Measurements from ENCODE around the gene MON2.

The MON2 gene

GRCh38 chr12:62562846-62563245 lies 96.2 kb downstream of the MON2 start:
- DNase-seq = no peak

GRCh38 chr12:62575036-62575435 lies 108.4 kb downstream of the MON2 start:
- DNase-seq = no peak

DNA sequence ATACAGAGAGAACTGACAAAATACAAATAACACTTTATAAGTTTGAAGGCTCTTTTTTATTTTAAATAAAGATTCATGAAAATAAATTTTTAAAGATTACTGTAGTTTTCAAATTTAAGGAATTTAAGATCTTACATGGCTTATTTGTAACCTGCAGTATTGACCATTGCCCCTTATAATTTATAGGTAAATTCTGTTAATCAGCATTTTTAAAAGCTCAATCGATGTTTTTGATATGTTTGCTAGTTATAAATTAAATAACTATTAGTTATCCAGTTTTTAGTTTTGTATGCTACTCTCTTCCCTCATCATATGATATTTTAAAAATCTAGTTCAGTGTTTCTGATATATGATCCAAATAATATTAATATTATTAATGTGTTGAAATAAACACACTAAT lies 109.9 kb downstream of the MON2 start:
- DNase-seq = no peak

DNA sequence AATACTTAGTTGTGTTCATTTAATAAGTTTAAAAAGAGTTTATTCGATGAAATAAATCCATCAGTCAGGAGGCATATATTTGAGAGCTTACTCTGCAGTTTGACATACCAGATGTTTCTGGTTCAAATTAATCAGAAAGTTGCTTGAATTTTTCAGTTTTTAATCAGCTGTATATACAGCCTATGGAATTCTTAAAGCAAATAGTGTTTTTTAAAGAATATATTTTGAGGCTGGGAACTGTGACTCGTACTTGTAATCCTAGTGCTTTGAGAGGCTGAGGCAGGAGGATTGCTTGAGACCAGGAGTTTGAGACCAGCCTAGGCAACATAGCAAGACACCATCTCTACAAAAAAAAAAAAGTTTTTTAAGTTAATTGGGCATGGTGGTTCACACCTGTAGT lies 112.1 kb downstream of the MON2 start:
- no peak for DNase-seq

DNA sequence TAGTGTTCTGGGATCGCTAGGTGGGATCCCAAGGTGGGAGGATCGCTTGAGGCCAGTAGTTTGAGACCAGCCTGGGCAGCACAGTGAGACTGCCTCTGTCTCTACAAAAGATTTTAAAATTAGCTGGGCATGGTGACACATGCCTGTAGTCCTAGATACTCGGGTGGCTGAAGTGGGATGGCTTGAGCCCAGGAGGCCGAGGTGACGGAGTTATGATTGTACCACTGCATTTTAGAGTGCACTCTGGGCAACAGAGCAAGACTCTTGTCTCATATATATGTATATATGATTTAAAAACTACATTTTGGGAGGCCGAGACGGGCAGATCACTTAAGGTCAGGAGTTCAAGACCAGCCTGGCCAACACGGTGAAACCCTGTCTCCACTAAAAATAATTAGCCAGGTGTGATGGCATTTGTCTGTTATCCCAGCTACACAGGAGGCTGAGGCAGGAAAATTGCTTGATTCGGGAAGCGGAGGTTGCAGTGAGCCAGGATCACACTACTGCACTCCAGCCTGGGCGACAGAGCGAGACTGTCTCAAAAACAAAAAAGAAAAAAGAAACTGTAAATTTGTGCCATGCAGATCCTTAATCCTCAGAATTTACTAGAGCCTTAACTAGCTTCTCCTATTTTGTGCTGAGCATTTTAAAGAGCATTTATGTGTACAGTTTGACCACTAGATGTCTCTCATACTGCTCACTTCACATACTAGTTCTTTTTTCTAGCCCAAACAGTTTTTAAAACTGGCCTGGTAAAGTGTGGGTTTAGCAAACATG lies 114.8 kb downstream of the MON2 start:
- DNase-seq = no peak

DNA sequence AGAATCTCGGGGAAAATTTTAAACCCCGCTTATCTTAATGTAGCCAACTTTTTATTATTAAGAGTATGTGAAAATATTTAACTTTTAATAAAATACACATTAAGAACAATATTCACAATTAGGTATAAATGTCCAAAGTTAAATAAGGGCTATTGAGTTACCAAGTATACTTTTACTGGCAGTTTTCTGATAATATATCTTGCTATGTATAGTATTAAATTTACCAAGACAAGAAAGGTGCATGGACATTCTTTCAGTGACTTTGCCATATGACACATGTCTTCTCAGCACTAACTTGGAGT lies 115.4 kb downstream of the MON2 start:
- no peak for DNase-seq

DNA sequence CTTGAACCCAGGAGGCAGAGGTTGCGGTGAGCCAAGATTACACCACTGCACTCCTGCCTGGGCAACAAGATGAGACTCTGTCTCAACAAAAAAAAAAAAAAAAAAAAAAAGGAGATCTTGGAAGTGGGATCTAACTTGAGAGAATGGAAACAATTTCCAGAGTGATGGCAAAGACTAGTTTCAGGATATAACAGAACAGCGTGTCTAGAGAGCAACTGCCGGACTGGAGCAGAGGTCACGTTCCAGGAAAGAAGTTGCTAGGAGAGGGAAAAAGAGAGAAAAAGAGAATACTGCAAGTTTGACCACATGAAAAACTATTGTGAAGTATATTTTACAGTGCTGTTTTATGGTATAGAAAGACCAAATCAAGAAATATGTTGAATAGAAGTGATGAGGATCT lies 118.0 kb downstream of the MON2 start:
- no peak for DNase-seq

- no peak for DNase-seq
Measured at GRCh38 chr12:62586850-62587249, 120.2 kb downstream of the MON2 start.

- DNase-seq = no peak
Measured at GRCh38 chr12:62588916-62589315, 122.3 kb downstream of the MON2 start.

DNA sequence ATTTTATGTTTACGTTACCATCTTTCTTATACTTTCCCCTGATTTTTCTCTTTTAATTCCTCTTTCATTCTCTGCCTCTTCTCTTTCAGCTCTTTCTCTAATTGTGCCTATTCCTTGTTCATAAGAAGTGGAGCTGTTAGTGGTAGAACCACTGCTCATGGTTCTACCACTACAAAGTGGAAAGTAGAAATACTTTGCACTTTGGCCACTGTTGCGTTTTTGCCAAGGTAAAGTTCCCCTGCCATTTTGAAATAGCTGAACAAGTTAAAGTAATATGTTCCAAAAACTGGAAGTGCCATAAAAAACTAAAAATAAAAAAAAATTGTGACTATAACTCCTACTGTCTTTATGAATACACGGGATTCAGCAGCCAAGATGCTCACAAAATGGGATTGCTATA lies 130.6 kb downstream of the MON2 start:
- no peak for DNase-seq

- DNase-seq = no peak
Measured at GRCh38 chr12:62598846-62599245, 132.2 kb downstream of the MON2 start.

DNA sequence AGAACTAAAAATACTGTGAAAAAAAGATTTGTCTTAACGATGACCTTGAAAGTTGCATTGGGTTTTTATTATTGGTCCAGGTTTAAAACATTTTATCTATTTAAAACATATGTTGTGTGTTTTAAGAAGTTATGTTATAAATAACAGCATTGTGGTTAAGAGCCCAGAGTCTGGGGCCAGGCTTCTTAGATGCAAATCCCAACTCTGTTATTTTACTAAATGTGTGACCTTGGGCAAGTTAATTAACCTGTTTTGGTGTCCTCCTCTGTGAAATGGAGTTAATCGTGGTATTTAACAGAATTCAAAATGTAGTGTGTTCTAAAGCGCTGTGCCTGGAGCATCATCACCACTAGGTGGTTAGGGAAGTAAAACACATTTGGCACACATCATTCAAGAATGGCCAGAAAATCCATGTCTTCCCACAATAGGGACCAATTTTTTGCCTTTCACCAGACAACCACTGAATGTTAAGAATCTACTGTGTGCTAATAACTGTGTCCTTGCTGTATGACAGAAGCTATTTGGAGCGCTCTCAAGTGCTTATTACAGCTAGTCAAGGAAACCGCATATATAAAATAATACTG lies 133.3 kb downstream of the MON2 start:
- DNase-seq = no peak

DNA sequence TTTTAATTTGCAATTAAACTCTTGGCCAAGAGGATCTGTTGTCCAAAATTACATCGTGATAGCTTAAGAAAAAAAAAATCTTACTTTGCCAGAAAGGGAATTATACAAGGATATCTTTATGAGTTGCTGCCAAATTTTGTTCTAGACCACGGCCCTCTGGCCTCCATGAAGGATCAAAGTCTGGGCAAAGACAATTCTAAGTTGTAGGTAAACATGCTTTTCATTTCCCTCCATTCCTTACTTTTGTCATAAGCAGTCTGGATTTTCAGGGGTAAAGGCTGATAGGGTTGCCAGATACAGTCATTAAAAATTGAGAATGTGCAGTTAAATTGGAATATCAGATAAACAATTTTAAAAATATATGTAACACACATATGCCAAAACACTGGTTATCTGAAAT lies 135.1 kb downstream of the MON2 start:
- no peak for DNase-seq

- DNase-seq = peak; percentile 88
Measured at GRCh38 chr12:62602255-62603060, 135.8 kb downstream of the MON2 start.

DNA sequence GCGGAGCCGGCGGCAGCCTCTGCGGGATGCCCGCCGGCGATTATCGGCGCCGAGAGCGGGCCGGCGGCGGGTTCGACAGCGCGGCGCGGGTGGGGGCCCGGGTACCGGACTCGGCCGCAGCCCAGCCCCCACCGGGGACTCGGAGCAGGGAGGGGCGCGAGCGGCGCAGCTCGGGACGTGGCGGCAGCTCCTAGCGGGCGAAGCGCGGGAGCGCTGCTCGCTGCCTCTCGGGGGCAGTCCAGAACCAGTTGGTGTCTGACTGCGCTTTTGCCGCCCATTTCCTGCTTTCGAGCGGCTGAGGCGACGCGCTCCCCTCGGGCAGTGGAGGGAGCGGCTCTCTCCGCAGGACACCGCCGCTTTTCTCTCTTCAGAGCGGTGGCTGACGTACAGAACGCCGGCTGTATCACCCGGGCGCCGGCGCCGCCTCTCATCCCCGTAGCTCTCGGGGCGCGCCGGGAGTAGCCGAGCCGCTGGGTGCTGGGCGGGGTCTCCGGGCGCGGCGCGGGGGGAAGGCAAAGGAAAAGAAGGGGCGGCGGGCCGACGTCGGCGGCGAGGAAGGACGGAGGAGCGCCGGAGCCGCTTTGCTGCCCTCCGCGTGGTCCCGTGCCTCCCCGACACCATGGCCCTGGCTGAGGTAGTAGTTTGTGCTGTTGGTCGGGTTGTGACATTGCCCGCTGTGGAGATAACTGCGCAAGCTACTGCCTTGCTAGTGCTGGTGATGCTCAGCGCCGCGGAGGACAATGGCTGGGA lies 136.6 kb downstream of the MON2 start:
- peak; percentile 80 for DNase-seq

DNA sequence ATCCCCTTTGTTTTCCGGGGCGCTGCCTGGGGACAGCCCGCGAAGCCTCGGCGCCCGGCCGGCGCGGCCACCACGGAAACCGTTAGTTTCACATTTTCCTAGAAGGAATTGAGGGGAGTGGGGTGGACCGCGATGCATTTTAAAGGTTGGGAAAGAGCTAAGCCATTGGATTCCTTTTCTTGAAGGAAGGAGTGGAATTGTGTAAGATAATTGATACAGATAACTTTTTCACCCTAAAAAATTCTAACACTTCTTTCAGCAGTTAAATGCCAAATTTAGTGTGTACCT lies 137.1 kb downstream of the MON2 start:
- no peak for DNase-seq

DNA sequence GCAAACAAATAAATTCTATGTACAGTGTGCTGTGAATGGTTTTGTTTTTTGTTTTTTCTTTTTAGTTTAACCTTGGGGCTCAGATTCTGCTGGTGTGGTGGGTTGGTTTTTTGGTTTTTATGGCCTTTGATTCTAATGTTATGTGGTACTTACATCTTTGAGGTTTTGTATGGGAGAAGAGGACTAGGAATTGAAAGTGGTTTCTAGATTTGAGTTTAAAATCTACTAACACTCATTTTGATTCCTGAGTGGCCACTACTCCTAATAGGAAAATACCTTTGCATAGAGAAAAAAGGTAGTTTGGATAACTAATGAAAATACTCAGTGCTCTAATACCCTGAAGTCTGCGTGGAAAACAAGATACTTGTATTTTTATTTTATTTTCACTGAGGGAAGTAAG lies 137.7 kb downstream of the MON2 start:
- DNase-seq = no peak

GRCh38 chr12:62604871-62605270 lies 138.2 kb downstream of the MON2 start:
- no peak for DNase-seq

DNA sequence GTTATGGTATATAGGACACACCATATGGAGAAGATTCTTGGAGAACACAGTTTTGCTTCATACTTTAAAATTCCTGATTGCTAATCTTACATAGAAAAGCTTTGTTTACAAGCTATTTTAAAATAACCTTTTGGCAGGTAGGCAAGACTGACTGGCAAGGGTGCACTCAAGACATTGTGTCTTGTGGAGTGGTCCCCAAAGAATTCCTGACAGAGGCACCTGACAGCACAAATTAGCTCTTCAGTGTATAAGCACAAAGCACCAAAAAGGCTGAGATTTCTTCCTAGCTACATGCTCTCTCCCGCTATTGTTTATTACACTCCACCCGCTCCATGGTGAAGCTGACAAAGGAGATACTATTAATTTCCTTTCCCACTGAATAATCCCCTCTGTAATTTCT lies 139.4 kb downstream of the MON2 start:
- DNase-seq = no peak

DNA sequence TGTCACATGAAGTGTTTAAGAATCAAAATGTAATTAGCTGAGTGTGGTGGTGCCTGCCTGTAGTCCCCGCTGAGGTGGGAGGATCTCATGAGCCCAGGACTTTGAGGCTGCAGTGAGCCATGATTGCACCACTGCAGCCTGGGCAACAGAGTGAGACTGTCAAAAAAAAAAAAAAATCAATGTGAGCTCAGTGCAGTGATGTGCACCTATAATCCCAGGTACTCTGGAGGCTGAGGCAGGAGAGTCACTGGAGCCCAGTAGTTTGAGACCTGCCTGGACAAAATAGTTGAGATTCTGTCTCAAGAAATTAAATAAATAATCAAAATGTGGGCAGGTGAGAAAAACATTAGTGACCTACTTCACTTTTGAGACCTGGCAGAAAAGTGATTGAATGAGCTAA lies 140.0 kb downstream of the MON2 start:
- DNase-seq = no peak

- DNase-seq = no peak
Measured at GRCh38 chr12:62613081-62613480, 146.5 kb downstream of the MON2 start.

DNA sequence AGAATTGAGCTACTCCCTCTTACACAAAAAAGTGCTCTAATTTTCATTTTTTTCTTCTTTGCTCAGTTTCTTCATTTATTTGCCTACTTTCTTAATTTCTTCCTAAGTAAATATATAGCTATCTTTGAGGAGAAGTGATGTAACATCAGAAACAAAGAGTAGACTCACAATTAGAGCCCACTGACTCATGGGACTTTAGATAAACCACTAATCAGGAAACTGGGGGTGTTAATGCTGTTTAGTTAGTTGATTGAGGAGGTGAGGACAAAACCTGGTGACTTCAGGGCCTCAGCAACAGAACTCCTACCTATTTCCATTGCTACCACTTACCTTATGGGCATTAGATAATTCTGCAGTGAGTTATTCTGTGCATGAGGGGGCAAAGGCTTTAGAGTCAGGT lies 151.7 kb downstream of the MON2 start:
- DNase-seq = no peak

DNA sequence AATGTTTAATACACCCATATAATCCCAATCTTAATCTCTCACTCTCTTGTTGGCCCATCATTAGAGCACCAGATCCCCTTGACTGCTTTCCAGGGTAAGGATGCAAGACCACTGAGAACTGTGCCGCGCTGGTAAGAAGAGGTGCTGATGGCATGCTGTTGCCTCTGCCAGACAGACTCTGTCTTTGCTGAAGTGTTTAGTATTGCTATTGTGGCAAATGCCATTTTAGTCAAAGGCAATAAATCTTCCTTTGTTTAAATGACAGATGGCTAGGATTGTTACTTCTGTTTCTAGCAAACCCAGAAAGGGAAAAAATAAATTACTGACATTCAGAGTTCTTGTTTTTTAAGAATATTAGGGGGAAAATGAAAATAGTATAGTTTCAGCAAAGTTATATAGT lies 152.3 kb downstream of the MON2 start:
- DNase-seq = no peak

DNA sequence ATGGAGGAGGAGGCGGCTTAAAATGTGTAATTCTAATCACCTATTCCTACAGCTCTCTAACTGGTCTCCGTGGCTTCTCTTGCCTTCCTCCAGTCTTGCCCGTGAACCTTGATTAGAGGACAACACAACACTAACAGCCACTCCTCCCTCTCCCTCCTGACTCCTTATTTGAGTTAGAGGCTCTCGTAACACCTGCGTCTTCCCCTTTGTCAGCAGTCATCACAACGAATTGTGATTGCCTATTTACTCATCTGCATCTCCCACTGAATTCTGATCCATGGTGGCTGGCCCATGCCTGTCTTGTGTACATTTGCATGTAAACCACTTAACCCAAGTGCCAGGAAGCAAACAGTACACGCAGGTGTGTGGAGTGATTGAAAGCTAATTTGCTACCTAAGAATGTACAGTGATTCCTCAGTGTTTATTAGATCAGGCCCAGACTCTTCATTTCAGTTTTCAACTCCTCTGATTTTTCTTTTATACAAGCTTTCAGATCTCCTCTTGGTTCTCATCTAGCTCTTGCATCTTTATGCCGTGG lies 154.5 kb downstream of the MON2 start:
- no peak for DNase-seq
